CD4-positive, alpha-beta T cell (primary cell): ENCODE results near the gene WDR31. TPM values are rescaled to one million over a fixed set of nuclear protein-coding genes. Genes with fewer than 3 reads are reported as not detected.

ENCODE experiments used
- ATAC-seq: fragments of 200-7000 bp; cut with Tn5 transposase; one replicate; pipeline ENCODE4 v1.10.0; 2022; ENCODE audit warnings: mild to moderate bottlenecking; ENCODE audit not compliant: poor library complexity
- CTCF ChIA-PET: fragments of 350-600 bp; sonication (Branson Sonifier 250); formaldehyde crosslinking; loops from one replicate; lab custom pipeline; 2021; ENCODE audit warnings: antibody characterized with exemption, inconsistent platforms; lab: Charles Lee
- POLR2A ChIA-PET: fragments of 350-600 bp; sonication (Branson Sonifier 250); formaldehyde crosslinking; loops from one replicate; lab custom pipeline; 2021; ENCODE audit warnings: antibody characterized with exemption, inconsistent platforms; lab: Charles Lee
- DNase-seq, 14 experiments: peaks; one replicate each; pipeline ENCODE4 v3.0.0-alpha.2; 2013 to 2020; ENCODE audit warnings: mixed read lengths in 2 of 14
- H3K27ac ChIP-seq, 2 donors: one replicate each; pipeline versions ENCODE4 v1.5.1 to v1.7.0; 2013; ENCODE audit warnings: low read length in 2 of 2, low read depth in 1 of 2, mild to moderate bottlenecking in 1 of 2
- H3K27me3 ChIP-seq, 2 experiments: 1 replicate in 1 of 2; 2 replicates in 1 of 2; pipeline versions ENCODE4 v1.6.1 to v1.7.0; 2013; ENCODE audit warnings: low read length in 2 of 2, control low read depth in 1 of 2, mild to moderate bottlenecking in 1 of 2, moderate library complexity in 1 of 2; ENCODE audit not compliant: insufficient read depth in 2 of 2, control insufficient read depth in 1 of 2
- H3K36me3 ChIP-seq: one replicate; pipeline ENCODE4 v1.6.1; 2013; ENCODE audit warnings: low read length, control low read depth; ENCODE audit not compliant: insufficient read depth
- H3K4me1 ChIP-seq: one replicate; pipeline ENCODE4 v1.6.1; 2013; ENCODE audit warnings: low read length, control low read depth; ENCODE audit not compliant: insufficient read depth
- H3K4me3 ChIP-seq: one replicate; pipeline ENCODE4 v1.5.1; 2013; ENCODE audit warnings: mild to moderate bottlenecking, low read length, moderate library complexity
- H3K9me3 ChIP-seq, 2 experiments: 1 replicate in 1 of 2; 2 replicates in 1 of 2; pipeline versions ENCODE4 v1.6.1 to v1.7.0; 2013; ENCODE audit warnings: low read length in 2 of 2, mild to moderate bottlenecking in 2 of 2, control low read depth in 1 of 2, moderate library complexity in 1 of 2; ENCODE audit not compliant: control insufficient read depth in 1 of 2, insufficient read depth in 1 of 2
- H3K27ac Mint-ChIP-seq: one replicate; pipeline ENCODE4 v1.8.0; 2020; ENCODE audit warnings: mixed read lengths
- H3K27me3 Mint-ChIP-seq: one replicate; pipeline ENCODE4 v1.8.0; 2021; ENCODE audit warnings: mixed read lengths
- H3K36me3 Mint-ChIP-seq: one replicate; pipeline ENCODE4 v1.8.0; 2021; ENCODE audit warnings: low read depth, mixed read lengths
- H3K4me1 Mint-ChIP-seq: one replicate; pipeline ENCODE4 v1.8.0; 2021; ENCODE audit warnings: low read depth, mixed read lengths
- H3K4me3 Mint-ChIP-seq: one replicate; pipeline ENCODE4 v1.8.0; 2020; ENCODE audit warnings: mild to moderate bottlenecking, mixed read lengths
- H3K9me3 Mint-ChIP-seq: one replicate; pipeline ENCODE4 v1.8.0; 2020; ENCODE audit warnings: mixed read lengths
- intact Hi-C, 2 experiments: fragments of 100-400 bp; cut with DNase I in 1 of 2; cut with micrococcal nuclease in 1 of 2; formaldehyde crosslinking; loops; one replicate each; pipeline versions ENCODE4 v1.15.1 to v1.9.0; 2023 to 2025; cut with DNase I, micrococcal nuclease
- total RNA-seq, 174 experiments: library from RNA in 2 of 174; stranded (reverse) in 2 of 174; gene quantifications; one replicate each; pipeline ENCODE4 v1.2.3 and lab custom pipeline; 2021 to 2026
- TF ChIP-seq, protein P1 (sequence below): fragments of 200-600 bp; IDR thresholded peaks from one replicate; pipeline ENCODE4 v1.8.0; 2022; ENCODE audit warnings: antibody characterized with exemption, mild to moderate bottlenecking

WDR31 gene
- total RNA-seq, 2 experiments from 2014 or later = 0.14 to 0.22 TPM

- Mint-ChIP-seq H3K9me3 (no peaks in the 10 kb centered on the region), H3K27ac (no peak overlapping the region), H3K4me1 (peaks cover 20% of the 10 kb centered on the region), H3K36me3 (no peaks in the 10 kb centered on the region), H3K27me3 (peaks cover 24% of the 10 kb centered on the region), H3K4me3 (no peak overlapping the region)
- DNase-seq (no peak), ATAC-seq (no peak)
- TF ChIP-seq, protein P1, sequence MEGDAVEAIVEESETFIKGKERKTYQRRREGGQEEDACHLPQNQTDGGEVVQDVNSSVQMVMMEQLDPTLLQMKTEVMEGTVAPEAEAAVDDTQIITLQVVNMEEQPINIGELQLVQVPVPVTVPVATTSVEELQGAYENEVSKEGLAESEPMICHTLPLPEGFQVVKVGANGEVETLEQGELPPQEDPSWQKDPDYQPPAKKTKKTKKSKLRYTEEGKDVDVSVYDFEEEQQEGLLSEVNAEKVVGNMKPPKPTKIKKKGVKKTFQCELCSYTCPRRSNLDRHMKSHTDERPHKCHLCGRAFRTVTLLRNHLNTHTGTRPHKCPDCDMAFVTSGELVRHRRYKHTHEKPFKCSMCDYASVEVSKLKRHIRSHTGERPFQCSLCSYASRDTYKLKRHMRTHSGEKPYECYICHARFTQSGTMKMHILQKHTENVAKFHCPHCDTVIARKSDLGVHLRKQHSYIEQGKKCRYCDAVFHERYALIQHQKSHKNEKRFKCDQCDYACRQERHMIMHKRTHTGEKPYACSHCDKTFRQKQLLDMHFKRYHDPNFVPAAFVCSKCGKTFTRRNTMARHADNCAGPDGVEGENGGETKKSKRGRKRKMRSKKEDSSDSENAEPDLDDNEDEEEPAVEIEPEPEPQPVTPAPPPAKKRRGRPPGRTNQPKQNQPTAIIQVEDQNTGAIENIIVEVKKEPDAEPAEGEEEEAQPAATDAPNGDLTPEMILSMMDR = no peak
- H3K9me3 ChIP-seq = no peaks in the 10 kb centered on the region
- ChIA-PET CTCF (no interaction called here), POLR2A (interaction anchor here (0.8 kb wide), 1 partner anchor 71 kb away, joined by 3 read pairs; no protein-coding TSS in a partner anchor)
- no peaks in the 10 kb centered on the region for H3K36me3 ChIP-seq
- no peak overlapping the region for H3K27ac ChIP-seq
- H3K27me3 ChIP-seq = peaks cover 8 to 10% of the 10 kb centered on the region in 2 experiments
- intact Hi-C loops = loop anchor here in 1 of 2 experiments (10.0 kb wide), 1 partner anchor 59 kb away; the partner anchor contains the start of gene ALAD
- no peak overlapping the region for H3K4me3 ChIP-seq
- peaks cover 19% of the 10 kb centered on the region for H3K4me1 ChIP-seq
These were observed 5.6 kb upstream of the WDR31 start for GRCh38 chr9:113345671-113346070.

DNA sequence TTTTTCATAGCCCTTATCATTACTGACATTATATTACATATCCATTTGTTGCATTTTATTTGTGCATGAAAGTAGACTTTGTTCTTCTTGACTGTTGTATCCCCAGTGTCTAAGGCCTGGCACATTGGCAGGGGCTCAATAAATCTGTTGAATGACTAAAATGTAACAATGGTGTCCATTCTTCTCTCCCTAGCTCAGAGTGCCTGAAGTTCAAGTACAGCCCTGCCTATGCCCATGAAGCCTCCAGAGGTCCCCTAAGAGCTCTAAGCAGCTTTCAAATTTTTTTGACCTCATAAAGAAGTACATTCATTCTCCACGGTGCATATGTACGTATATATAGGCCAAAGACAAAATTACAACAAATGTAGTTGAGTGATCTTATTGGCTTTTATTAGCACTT, 5.1 kb upstream of the WDR31 start:
- TF ChIP-seq, protein P1 = no peak
- H3K4me1 ChIP-seq = peaks cover 19% of the 10 kb centered on the region
- no peaks in the 10 kb centered on the region for H3K9me3 ChIP-seq
- H3K4me3 ChIP-seq = no peak overlapping the region
- H3K27me3 ChIP-seq = peaks cover 5% of the 10 kb centered on the region in 2 experiments
- H3K27ac ChIP-seq = no peak overlapping the region
- intact Hi-C loops = loop anchor here in 1 of 2 experiments (10.0 kb wide), 1 partner anchor 60 kb away; the partner anchor contains the start of gene ALAD
- Mint-ChIP-seq H3K4me1 (peaks cover 21% of the 10 kb centered on the region), H3K9me3 (no peaks in the 10 kb centered on the region), H3K4me3 (no peak overlapping the region), H3K36me3 (no peaks in the 10 kb centered on the region), H3K27me3 (peaks cover 19% of the 10 kb centered on the region), H3K27ac (no peak overlapping the region)
- DNase-seq (no peak), ATAC-seq (no peak)
- ChIA-PET POLR2A (interaction anchor here (0.8 kb wide), 1 partner anchor 70 kb away, joined by 3 read pairs; no protein-coding TSS in a partner anchor), CTCF (no interaction called here)
- no peaks in the 10 kb centered on the region for H3K36me3 ChIP-seq

DNA sequence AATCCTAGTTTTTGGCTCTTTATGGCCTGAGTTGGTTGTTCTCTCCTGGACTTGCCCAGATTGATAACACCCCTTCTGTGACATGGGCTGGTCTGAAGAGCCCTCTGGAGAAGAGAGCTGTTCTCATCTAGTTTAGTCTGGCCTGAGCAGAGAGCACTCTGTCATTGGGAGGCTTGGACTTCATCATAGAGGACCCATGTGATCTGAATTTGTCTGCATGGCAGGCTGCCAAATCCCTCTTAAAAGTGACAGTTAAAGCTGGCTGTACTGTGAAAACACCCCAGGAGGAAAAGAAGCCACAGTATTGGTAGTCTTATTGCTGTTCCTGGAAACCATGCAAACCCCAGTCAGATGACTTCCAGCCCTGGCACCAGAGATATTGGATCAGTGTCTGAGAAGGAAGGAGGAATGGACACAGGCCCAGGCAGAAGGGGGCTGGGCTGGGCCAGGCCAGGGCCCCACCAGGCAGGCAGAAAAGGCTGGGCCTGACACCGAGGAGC, 3.7 kb upstream of the WDR31 start:
- TF ChIP-seq, protein P1 = no peak
- peaks cover 18% of the 10 kb centered on the region for H3K4me1 ChIP-seq
- ChIA-PET POLR2A (no interaction called here), CTCF (no interaction called here)
- no peaks in the 10 kb centered on the region for H3K27me3 ChIP-seq
- no peak overlapping the region for H3K4me3 Mint-ChIP-seq
- no peaks in the 10 kb centered on the region for H3K9me3 ChIP-seq
- peaks cover 13% of the 10 kb centered on the region for H3K27me3 Mint-ChIP-seq
- H3K36me3 ChIP-seq = no peaks in the 10 kb centered on the region
- no peaks in the 10 kb centered on the region for H3K9me3 Mint-ChIP-seq
- H3K27ac ChIP-seq = no peak overlapping the region
- H3K27ac Mint-ChIP-seq = no peak overlapping the region
- H3K4me3 ChIP-seq = no peak overlapping the region
- peaks cover 25% of the 10 kb centered on the region for H3K4me1 Mint-ChIP-seq
- intact Hi-C loops = loop anchor here (5.0 to 10.0 kb wide), 2 partner anchors 61 to 121 kb away; partner anchors contain the start of genes ALAD (in 1 of the 2), FKBP15 (in 1 of the 2) and SLC31A1 (in 1 of the 2)
- peak in 1 of 14 experiments; percentile 39 for DNase-seq
- ATAC-seq = no peak
- no peaks in the 10 kb centered on the region for H3K36me3 Mint-ChIP-seq
